ENCODE data around the gene PCDHA5. TPM values are rescaled to one million over a fixed set of nuclear protein-coding genes. Genes with fewer than 3 reads are reported as not detected.
"Not testable (repeated sequence)": the region's sequence is repeated elsewhere in the genome, so short reads cannot be mapped to it uniquely, and the experiment has no call there.

Gene PCDHA5
- 0.05 TPM for total RNA-seq
- long read RNA-seq, result 0 reads

- ATAC-seq, result no peak
- intact Hi-C loops (cut with DNase I), result no loop called here
Measured at GRCh38 chr5:140821375-140822280, at the start of gene PCDHA5. Gene PCDHA5 (plus strand): TSS chr5:140821613.

GRCh38 chr5:140780512-140780911, 40.9 kb upstream of the PCDHA5 start:
- DNase-seq (ENCODE audit: missing footprints) (no peak), ATAC-seq (no peak)
- intact Hi-C loops (cut with DNase I), result no loop called here

More at GRCh38 chr5:140821375-140822280, at the start of gene PCDHA5:
- DNase-seq (ENCODE audit: missing footprints), result peak; percentile 54

DNA sequence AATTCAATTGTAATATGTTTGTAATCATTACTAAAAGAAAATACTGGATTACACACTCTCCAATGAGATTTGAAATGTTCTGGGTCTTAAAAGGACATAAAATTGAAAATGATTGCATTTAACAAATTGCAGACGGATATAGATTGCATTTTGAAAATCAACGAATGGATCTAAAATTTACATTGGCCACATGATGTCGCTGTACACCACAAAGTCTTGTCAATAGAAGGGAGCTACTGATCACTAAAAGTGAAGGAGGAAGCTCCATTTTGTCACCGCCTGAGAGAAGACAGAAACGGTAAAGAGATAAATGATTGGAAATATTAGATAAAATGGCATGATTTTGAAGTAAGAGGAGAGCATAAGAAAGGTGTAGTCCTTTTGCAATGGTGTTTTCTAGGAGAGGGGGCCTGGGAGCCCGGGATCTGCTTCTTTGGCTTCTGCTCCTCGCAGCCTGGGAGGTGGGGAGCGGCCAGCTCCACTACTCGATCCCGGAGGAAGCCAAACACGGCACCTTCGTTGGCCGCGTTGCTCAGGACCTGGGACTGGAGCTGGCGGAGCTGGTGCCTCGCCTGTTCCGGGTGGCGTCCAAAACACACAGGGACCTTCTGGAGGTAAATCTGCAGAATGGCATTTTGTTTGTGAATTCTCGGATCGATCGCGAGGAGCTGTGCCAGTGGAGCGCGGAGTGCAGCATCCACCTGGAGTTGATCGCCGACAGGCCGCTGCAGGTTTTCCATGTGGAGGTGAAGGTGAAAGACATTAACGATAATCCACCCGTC, 35.3 kb upstream of the PCDHA5 start, which contains the start of gene PCDHA1:
Gene PCDHA1 (plus strand): TSS at position 236 of the 782 bp plus-strand sequence.
- intact Hi-C loops (cut with DNase I), result no loop called here
- ATAC-seq, result no peak
- no peak for DNase-seq (ENCODE audit: missing footprints)

- DNase-seq (ENCODE audit: missing footprints); intact Hi-C loops (cut with DNase I); ATAC-seq: not testable (repeated sequence)
Measured at GRCh38 chr5:140787422-140787821, 34.0 kb upstream of the PCDHA5 start.

DNA sequence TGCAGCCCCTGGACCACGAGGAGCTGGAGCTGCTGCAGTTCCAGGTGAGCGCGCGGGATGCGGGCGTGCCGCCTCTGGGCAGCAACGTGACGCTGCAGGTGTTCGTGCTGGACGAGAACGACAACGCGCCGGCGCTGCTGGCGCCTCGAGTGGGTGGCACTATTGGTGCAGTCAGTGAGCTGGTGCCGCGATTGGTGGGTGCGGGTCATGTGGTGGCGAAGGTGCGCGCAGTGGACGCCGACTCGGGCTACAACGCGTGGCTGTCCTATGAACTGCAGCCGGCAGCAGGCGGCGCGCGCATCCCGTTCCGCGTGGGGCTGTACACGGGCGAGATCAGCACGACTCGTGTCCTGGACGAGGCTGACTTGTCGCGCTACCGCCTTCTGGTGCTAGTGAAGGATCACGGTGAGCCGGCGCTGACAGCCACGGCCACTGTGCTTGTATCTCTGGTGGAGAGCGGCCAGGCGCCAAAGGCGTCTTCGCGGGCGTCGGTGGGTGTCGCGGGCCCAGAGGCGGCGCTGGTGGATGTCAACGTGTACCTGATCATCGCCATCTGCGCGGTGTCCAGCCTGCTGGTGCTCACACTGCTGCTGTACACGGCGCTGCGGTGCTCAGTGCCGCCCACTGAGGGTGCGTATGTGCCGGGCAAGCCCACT, 33.4 kb upstream of the PCDHA5 start:
- ATAC-seq; intact Hi-C loops (cut with DNase I); DNase-seq (ENCODE audit: missing footprints): not testable (repeated sequence)

DNA sequence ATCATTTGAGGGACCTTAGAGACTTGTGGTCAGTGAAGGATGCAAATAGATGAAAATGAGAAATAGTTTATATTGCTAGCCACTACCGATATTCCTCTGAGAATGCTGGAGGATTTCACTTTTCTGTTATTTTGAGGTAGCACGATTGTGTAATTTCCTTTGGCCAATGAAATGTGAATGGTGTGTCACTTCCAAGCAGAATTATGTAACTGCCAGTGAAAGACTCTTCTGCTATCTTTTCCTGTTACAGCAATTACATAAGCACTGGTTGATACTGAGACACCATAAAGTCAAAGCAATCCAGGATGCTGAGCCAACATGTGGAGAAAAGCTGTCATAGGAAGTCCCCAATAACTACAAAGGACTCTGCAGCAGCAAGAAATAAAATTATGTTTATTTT, 30.3 kb upstream of the PCDHA5 start:
- ATAC-seq (no peak), DNase-seq (ENCODE audit: missing footprints) (no peak)
- intact Hi-C loops (cut with DNase I), result no loop called here

GRCh38 chr5:140794595-140795258, 26.7 kb upstream of the PCDHA5 start, which contains the start of gene PCDHA2:
Gene PCDHA2 (plus strand): TSS chr5:140794852.
- intact Hi-C loops (cut with DNase I), result no loop called here
- ATAC-seq (no peak), DNase-seq (ENCODE audit: missing footprints) (no peak)

DNA sequence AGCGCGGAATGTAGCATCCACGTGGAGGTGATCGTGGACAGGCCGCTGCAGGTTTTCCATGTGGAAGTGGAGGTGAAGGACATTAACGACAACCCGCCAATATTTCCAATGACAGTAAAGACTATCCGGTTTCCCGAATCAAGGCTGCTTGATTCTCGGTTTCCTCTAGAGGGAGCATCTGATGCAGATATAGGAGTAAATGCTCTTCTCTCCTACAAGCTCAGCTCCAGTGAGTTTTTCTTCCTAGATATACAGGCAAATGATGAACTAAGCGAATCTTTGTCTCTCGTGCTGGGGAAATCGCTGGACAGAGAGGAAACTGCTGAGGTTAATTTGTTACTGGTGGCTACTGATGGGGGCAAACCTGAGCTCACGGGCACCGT, 26.2 kb upstream of the PCDHA5 start:
- intact Hi-C loops (cut with DNase I), result no loop called here
- DNase-seq (ENCODE audit: missing footprints) (no peak), ATAC-seq (no peak)

DNA sequence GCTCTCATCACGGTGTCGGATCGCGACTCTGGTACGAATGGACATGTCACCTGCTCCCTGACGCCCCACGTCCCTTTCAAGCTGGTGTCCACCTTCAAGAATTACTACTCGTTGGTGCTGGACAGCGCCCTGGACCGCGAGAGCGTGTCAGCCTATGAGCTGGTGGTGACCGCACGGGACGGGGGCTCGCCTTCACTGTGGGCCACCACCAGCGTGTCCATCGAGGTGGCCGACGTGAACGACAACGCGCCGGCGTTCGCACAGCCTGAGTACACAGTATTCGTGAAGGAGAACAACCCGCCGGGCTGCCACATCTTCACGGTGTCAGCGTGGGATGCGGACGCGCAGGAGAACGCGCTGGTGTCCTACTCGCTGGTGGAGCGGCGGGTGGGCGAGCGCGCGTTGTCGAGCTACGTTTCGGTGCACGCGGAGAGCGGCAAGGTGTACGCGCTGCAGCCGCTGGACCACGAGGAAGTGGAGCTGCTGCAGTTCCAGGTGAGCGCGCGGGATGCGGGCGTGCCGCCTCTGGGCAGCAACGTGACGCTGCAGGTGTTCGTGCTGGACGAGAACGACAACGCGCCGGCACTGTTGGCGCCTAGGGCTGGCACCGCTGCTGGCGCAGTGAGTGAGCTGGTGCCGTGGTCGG, 25.2 kb upstream of the PCDHA5 start:
- DNase-seq (ENCODE audit: missing footprints); intact Hi-C loops (cut with DNase I); ATAC-seq: not testable (repeated sequence)

DNA sequence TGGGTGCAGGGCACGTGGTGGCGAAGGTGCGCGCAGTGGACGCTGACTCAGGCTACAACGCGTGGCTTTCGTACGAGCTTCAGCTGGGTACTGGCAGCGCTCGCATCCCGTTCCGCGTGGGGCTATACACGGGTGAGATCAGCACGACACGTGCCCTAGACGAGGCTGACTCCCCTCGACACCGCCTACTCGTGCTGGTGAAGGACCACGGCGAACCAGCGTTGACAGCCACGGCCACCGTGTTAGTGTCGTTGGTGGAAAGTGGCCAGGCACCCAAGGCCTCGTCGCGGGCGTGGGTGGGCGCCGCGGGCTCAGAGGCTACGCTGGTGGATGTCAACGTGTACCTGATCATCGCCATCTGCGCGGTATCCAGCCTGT, 24.7 kb upstream of the PCDHA5 start:
- DNase-seq (ENCODE audit: missing footprints) (no peak), ATAC-seq (no peak)
- intact Hi-C loops (cut with DNase I), result no loop called here

- no peak for DNase-seq (ENCODE audit: missing footprints)
- ATAC-seq, result no peak
- intact Hi-C loops (cut with DNase I), result no loop called here
Measured at GRCh38 chr5:140800816-140801493, 20.5 kb upstream of the PCDHA5 start, which contains the start of gene PCDHA3. Gene PCDHA3 (plus strand): TSS chr5:140801057.

GRCh38 chr5:140801494-140801841, 19.9 kb upstream of the PCDHA5 start:
- intact Hi-C loops (cut with DNase I), result no loop called here
- DNase-seq (ENCODE audit: missing footprints) (no peak), ATAC-seq (no peak)

DNA sequence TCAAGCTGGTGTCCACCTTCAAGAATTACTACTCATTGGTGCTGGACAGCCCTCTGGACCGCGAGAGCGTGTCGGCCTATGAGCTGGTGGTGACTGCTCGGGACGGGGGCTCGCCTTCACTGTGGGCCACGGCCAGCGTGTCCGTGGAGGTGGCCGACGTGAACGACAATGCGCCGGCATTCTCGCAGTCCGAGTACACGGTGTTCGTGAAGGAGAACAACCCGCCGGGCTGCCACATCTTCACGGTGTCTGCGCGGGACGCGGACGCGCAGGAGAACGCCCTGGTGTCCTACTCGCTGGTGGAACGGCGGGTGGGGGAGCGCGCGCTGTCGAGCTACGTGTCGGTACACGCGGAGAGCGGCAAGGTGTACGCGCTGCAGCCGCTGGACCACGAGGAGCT, 19.0 kb upstream of the PCDHA5 start:
- intact Hi-C loops (cut with DNase I); DNase-seq (ENCODE audit: missing footprints); ATAC-seq: not testable (repeated sequence)

DNA sequence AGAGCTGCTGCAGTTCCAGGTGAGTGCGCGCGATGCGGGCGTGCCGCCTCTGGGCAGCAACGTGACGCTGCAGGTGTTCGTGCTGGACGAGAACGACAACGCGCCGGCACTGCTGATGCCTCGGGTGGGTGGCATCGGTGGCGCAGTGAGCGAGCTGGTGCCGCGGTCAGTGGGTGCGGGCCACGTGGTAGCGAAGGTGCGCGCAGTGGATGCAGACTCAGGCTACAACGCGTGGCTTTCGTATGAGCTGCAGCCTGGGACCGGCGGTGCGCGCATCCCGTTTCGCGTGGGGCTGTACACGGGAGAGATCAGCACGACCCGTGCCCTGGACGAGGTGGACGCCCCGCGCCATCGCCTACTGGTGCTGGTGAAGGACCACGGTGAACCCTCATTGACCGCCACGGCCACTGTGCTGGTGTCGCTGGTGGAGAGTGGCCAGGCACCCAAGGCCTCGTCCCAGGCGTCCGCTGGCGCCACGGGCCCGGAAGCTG, 18.6 kb upstream of the PCDHA5 start:
- no peak for ATAC-seq
- DNase-seq (ENCODE audit: missing footprints), result no peak
- intact Hi-C loops (cut with DNase I), result no loop called here

- no peak for ATAC-seq
Measured at GRCh38 chr5:140806834-140807775, 14.3 kb upstream of the PCDHA5 start, which contains the start of gene PCDHA4. Gene PCDHA4 (plus strand): TSS chr5:140807068.

GRCh38 chr5:140808241-140808888, 13.0 kb upstream of the PCDHA5 start:
- ATAC-seq; intact Hi-C loops (cut with DNase I): not testable (repeated sequence)
- DNase-seq (ENCODE audit: missing footprints), result peak; percentile 55

More at GRCh38 chr5:140806834-140807775, 14.3 kb upstream of the PCDHA5 start, which contains the start of gene PCDHA4:
- intact Hi-C loops (cut with DNase I), result no loop called here
- peak; percentile 58 for DNase-seq (ENCODE audit: missing footprints)

Measured in Right ventricle myocardium inferior (tissue), 1 donor.